ENCODE measurements around the gene GABRG3.

Gene GABRG3

DNA sequence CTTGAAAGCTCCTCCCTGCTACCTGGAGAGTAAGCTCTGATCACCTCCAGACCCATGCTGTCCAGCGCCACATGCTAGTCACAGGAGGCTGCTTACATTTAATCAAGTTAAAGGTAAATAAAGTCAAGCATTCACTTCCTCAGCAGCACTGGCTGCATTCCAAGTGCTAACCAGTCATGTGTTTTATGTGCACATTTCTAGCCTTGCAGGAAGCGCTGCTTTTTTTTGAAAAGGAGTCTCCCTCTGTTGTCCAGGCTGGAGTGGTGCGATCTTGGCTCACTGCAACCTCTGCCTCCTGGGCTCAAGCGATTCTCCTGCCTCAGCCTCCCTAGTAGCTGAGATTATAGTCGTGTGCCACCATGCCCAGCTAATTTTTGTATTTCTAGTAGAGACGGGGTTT, 279.2 kb downstream of the GABRG3 start:
- ATAC-seq, result no peak
- TF ChIP-seq ZNF8 (CRISPR knock-in tag; IDR thresholded peaks at IDR 0.05), result no peak
- no peak for TF ChIP-seq ZFP3 (CRISPR knock-in tag; IDR thresholded peaks at IDR 0.05)
- no peak for TF ChIP-seq BACH2 (CRISPR knock-in tag; IDR thresholded peaks at IDR 0.05; ENCODE audit: borderline replicate concordance)
- TF ChIP-seq ISL1 (CRISPR knock-in tag; IDR thresholded peaks at IDR 0.05), result no peak
- TF ChIP-seq, protein P1, sequence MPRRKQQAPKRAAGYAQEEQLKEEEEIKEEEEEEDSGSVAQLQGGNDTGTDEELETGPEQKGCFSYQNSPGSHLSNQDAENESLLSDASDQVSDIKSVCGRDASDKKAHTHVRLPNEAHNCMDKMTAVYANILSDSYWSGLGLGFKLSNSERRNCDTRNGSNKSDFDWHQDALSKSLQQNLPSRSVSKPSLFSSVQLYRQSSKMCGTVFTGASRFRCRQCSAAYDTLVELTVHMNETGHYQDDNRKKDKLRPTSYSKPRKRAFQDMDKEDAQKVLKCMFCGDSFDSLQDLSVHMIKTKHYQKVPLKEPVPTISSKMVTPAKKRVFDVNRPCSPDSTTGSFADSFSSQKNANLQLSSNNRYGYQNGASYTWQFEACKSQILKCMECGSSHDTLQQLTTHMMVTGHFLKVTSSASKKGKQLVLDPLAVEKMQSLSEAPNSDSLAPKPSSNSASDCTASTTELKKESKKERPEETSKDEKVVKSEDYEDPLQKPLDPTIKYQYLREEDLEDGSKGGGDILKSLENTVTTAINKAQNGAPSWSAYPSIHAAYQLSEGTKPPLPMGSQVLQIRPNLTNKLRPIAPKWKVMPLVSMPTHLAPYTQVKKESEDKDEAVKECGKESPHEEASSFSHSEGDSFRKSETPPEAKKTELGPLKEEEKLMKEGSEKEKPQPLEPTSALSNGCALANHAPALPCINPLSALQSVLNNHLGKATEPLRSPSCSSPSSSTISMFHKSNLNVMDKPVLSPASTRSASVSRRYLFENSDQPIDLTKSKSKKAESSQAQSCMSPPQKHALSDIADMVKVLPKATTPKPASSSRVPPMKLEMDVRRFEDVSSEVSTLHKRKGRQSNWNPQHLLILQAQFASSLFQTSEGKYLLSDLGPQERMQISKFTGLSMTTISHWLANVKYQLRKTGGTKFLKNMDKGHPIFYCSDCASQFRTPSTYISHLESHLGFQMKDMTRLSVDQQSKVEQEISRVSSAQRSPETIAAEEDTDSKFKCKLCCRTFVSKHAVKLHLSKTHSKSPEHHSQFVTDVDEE (CRISPR knock-in tag; IDR thresholded peaks at IDR 0.05), result no peak
- TF ChIP-seq ARNTL (CRISPR knock-in tag; IDR thresholded peaks at IDR 0.05; ENCODE audit: borderline replicate concordance, low read depth), result no peak
- TF ChIP-seq ZNF565 (CRISPR knock-in tag; conservative IDR thresholded peaks at IDR 0.05; ENCODE audit: low read depth), result no peak
- TF ChIP-seq ZFP30 (CRISPR knock-in tag; IDR thresholded peaks at IDR 0.05), result no peak
- no peak for TF ChIP-seq TOX (CRISPR knock-in tag; IDR thresholded peaks at IDR 0.05; ENCODE audit: borderline replicate concordance)

DNA sequence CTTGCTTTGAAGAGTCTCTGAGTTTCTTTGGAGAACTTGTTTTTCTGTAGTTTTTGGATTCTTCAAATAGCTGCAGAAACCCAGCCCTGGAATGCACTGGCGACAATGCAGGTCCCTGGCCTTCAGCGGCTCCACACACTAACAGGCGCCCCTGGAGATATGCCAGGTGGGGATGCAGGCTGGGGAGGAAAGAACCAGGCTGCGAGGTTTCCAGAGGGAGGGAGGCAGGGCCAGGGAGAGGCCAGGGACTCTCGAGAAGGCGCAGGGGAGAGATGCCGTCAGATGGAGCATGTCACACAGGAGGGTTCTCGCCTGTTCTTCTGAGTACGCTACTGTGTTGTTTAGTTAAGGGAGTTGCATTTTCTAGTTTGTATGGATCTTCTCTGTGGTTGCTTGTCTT, 283.1 kb downstream of the GABRG3 start:
- TF ChIP-seq, protein P2, sequence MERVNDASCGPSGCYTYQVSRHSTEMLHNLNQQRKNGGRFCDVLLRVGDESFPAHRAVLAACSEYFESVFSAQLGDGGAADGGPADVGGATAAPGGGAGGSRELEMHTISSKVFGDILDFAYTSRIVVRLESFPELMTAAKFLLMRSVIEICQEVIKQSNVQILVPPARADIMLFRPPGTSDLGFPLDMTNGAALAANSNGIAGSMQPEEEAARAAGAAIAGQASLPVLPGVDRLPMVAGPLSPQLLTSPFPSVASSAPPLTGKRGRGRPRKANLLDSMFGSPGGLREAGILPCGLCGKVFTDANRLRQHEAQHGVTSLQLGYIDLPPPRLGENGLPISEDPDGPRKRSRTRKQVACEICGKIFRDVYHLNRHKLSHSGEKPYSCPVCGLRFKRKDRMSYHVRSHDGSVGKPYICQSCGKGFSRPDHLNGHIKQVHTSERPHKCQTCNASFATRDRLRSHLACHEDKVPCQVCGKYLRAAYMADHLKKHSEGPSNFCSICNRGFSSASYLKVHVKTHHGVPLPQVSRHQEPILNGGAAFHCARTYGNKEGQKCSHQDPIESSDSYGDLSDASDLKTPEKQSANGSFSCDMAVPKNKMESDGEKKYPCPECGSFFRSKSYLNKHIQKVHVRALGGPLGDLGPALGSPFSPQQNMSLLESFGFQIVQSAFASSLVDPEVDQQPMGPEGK (CRISPR knock-in tag; IDR thresholded peaks at IDR 0.05; ENCODE audit: borderline replicate concordance), result no peak
- ATAC-seq, result no peak

DNA sequence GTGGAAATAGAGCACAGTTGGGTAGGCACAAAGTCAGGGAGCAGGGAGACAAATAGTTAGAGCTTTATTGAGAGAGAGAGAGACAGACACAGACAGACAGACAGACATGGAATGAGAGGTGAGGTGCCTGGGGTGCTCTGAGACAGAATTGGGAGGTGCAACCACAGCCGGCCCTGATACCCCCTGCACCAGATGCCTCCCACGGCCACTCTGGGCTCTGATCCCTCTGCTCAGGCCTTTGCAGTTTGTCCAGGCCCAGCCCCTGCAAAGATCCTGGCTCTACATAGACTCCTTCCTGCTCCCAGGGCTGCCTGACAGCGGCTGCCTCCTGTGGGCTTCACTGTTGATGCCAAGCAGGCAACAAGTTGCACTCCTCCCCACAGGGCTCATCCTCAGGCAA, 283.8 kb downstream of the GABRG3 start:
- ATAC-seq, result no peak

More for the DNA sequence above, 283.8 kb downstream of the GABRG3 start:
- TF ChIP-seq, protein P3, sequence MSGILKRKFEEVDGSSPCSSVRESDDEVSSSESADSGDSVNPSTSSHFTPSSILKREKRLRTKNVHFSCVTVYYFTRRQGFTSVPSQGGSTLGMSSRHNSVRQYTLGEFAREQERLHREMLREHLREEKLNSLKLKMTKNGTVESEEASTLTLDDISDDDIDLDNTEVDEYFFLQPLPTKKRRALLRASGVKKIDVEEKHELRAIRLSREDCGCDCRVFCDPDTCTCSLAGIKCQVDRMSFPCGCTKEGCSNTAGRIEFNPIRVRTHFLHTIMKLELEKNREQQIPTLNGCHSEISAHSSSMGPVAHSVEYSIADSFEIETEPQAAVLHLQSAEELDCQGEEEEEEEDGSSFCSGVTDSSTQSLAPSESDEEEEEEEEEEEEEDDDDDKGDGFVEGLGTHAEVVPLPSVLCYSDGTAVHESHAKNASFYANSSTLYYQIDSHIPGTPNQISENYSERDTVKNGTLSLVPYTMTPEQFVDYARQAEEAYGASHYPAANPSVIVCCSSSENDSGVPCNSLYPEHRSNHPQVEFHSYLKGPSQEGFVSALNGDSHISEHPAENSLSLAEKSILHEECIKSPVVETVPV (CRISPR knock-in tag; IDR thresholded peaks at IDR 0.05), result no peak
- no peak for TF ChIP-seq ZC3H10 (CRISPR knock-in tag; IDR thresholded peaks at IDR 0.05)
- TF ChIP-seq ZNF8 (CRISPR knock-in tag; IDR thresholded peaks at IDR 0.05), result no peak
- TF ChIP-seq BACH2 (CRISPR knock-in tag; IDR thresholded peaks at IDR 0.05; ENCODE audit: borderline replicate concordance), result no peak
- no peak for TF ChIP-seq OSR1 (CRISPR knock-in tag; IDR thresholded peaks at IDR 0.05)
- no peak for TF ChIP-seq ZNF565 (CRISPR knock-in tag; conservative IDR thresholded peaks at IDR 0.05; ENCODE audit: low read depth)
- TF ChIP-seq, protein P4, sequence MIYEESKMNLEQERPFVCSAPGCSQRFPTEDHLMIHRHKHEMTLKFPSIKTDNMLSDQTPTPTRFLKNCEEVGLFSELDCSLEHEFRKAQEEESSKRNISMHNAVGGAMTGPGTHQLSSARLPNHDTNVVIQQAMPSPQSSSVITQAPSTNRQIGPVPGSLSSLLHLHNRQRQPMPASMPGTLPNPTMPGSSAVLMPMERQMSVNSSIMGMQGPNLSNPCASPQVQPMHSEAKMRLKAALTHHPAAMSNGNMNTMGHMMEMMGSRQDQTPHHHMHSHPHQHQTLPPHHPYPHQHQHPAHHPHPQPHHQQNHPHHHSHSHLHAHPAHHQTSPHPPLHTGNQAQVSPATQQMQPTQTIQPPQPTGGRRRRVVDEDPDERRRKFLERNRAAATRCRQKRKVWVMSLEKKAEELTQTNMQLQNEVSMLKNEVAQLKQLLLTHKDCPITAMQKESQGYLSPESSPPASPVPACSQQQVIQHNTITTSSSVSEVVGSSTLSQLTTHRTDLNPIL (CRISPR knock-in tag; IDR thresholded peaks at IDR 0.05; ENCODE audit: low read depth), result no peak
- TF ChIP-seq TOX (CRISPR knock-in tag; IDR thresholded peaks at IDR 0.05; ENCODE audit: borderline replicate concordance), result no peak
- TF ChIP-seq ISL1 (CRISPR knock-in tag; IDR thresholded peaks at IDR 0.05), result no peak
- TF ChIP-seq, protein P5, sequence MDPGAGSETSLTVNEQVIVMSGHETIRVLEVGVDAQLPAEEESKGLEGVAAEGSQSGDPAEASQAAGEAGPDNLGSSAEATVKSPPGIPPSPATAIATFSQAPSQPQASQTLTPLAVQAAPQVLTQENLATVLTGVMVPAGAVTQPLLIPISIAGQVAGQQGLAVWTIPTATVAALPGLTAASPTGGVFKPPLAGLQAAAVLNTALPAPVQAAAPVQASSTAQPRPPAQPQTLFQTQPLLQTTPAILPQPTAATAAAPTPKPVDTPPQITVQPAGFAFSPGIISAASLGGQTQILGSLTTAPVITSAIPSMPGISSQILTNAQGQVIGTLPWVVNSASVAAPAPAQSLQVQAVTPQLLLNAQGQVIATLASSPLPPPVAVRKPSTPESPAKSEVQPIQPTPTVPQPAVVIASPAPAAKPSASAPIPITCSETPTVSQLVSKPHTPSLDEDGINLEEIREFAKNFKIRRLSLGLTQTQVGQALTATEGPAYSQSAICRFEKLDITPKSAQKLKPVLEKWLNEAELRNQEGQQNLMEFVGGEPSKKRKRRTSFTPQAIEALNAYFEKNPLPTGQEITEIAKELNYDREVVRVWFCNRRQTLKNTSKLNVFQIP (CRISPR knock-in tag; IDR thresholded peaks at IDR 0.05; ENCODE audit: borderline replicate concordance, low read depth), result no peak
- TF ChIP-seq ZFP30 (CRISPR knock-in tag; IDR thresholded peaks at IDR 0.05), result no peak
- TF ChIP-seq CSDC2 (CRISPR knock-in tag; IDR thresholded peaks at IDR 0.05), result no peak
- TF ChIP-seq ARNTL (CRISPR knock-in tag; IDR thresholded peaks at IDR 0.05; ENCODE audit: borderline replicate concordance, low read depth), result no peak
- no peak for TF ChIP-seq PPARA (CRISPR knock-in tag; IDR thresholded peaks at IDR 0.05; ENCODE audit: borderline replicate concordance)
- TF ChIP-seq, protein P2 (CRISPR knock-in tag; IDR thresholded peaks at IDR 0.05; ENCODE audit: borderline replicate concordance), result no peak
- no peak for TF ChIP-seq ZFP3 (CRISPR knock-in tag; IDR thresholded peaks at IDR 0.05)

Data from SK-N-SH treated with all-trans-retinoic acid at 6 μM for 48 hours (cell line).